Measurements from ENCODE around the gene MARF1.
"Not testable (repeated sequence)": the region's sequence is repeated elsewhere in the genome, so short reads cannot be mapped to it uniquely, and the experiment has no call there.

MARF1 gene

GRCh38 chr16:15672127-15672513, 29.2 kb upstream of the MARF1 start:
- WGBS = 94% methylated on average over 10 of the region's 10 CpGs
- H3K36me3 ChIP-seq (ENCODE audit: insufficient read depth, low read length) = peaks cover 26% of the 10 kb centered on the region
- H3K9me3 ChIP-seq (ENCODE audit: insufficient read depth, low read depth, low read length); H3K27ac ChIP-seq (ENCODE audit: low read depth, low read length); H3K9ac ChIP-seq (ENCODE audit: low read depth, low read length); H3K4me3 ChIP-seq (ENCODE audit: low read length); H3K4me1 ChIP-seq (ENCODE audit: insufficient read depth, low read length); H3K27me3 ChIP-seq (ENCODE audit: insufficient read depth, low read length): not testable (repeated sequence)

GRCh38 chr16:15671530-15672117, 28.7 kb upstream of the MARF1 start:
- no peak overlapping the region for H3K27ac ChIP-seq (ENCODE audit: low read depth, low read length)
- no peaks in the 10 kb centered on the region for H3K9me3 ChIP-seq (ENCODE audit: insufficient read depth, low read depth, low read length)
- H3K9ac ChIP-seq (ENCODE audit: low read depth, low read length) = no peak overlapping the region
- WGBS = 96% methylated on average over 8 of the region's 8 CpGs
- H3K4me1 ChIP-seq (ENCODE audit: insufficient read depth, low read length) = no peaks in the 10 kb centered on the region
- H3K4me3 ChIP-seq (ENCODE audit: low read length) = no peak overlapping the region
- H3K36me3 ChIP-seq (ENCODE audit: insufficient read depth, low read length) = peaks cover 31% of the 10 kb centered on the region
- H3K27me3 ChIP-seq (ENCODE audit: insufficient read depth, low read length) = no peaks in the 10 kb centered on the region

GRCh38 chr16:15667091-15667742, 24.3 kb upstream of the MARF1 start:
- Histone ChIP-seq H3K4me1 (ENCODE audit: insufficient read depth, low read length) (no peaks in the 10 kb centered on the region), H3K36me3 (ENCODE audit: insufficient read depth, low read length) (peaks cover 48% of the 10 kb centered on the region), H3K27ac (ENCODE audit: low read depth, low read length) (no peak overlapping the region), H3K9me3 (ENCODE audit: insufficient read depth, low read depth, low read length) (no peaks in the 10 kb centered on the region), H3K4me3 (ENCODE audit: low read length) (no peak overlapping the region), H3K27me3 (ENCODE audit: insufficient read depth, low read length) (no peaks in the 10 kb centered on the region), H3K9ac (ENCODE audit: low read depth, low read length) (no peak overlapping the region)
- WGBS = 96% methylated on average over 15 of the region's 18 CpGs

- peaks cover 46% of the 10 kb centered on the region for H3K36me3 ChIP-seq (ENCODE audit: insufficient read depth, low read length)
- H3K9me3 ChIP-seq (ENCODE audit: insufficient read depth, low read depth, low read length) = no peaks in the 10 kb centered on the region
- H3K27me3 ChIP-seq (ENCODE audit: insufficient read depth, low read length) = no peaks in the 10 kb centered on the region
- H3K27ac ChIP-seq (ENCODE audit: low read depth, low read length) = no peak overlapping the region
- no peak overlapping the region for H3K4me3 ChIP-seq (ENCODE audit: low read length)
- H3K4me1 ChIP-seq (ENCODE audit: insufficient read depth, low read length) = no peaks in the 10 kb centered on the region
- H3K9ac ChIP-seq (ENCODE audit: low read depth, low read length) = no peak overlapping the region
Measured at GRCh38 chr16:15665107-15665506, 22.2 kb upstream of the MARF1 start.

GRCh38 chr16:15660203-15660601, 17.2 kb upstream of the MARF1 start:
- H3K4me1 ChIP-seq (ENCODE audit: insufficient read depth, low read length) = no peaks in the 10 kb centered on the region
- no peak overlapping the region for H3K9ac ChIP-seq (ENCODE audit: low read depth, low read length)
- no peaks in the 10 kb centered on the region for H3K27me3 ChIP-seq (ENCODE audit: insufficient read depth, low read length)
- H3K36me3 ChIP-seq (ENCODE audit: insufficient read depth, low read length) = peaks cover 7% of the 10 kb centered on the region
- no peak overlapping the region for H3K27ac ChIP-seq (ENCODE audit: low read depth, low read length)
- H3K4me3 ChIP-seq (ENCODE audit: low read length) = no peak overlapping the region
- 93% methylated on average over 5 of the region's 5 CpGs for WGBS
- no peaks in the 10 kb centered on the region for H3K9me3 ChIP-seq (ENCODE audit: insufficient read depth, low read depth, low read length)

GRCh38 chr16:15658556-15658955, 15.6 kb upstream of the MARF1 start:
- Histone ChIP-seq H3K4me1 (ENCODE audit: insufficient read depth, low read length) (no peaks in the 10 kb centered on the region), H3K9me3 (ENCODE audit: insufficient read depth, low read depth, low read length) (no peaks in the 10 kb centered on the region), H3K27ac (ENCODE audit: low read depth, low read length) (no peak overlapping the region), H3K27me3 (ENCODE audit: insufficient read depth, low read length) (no peaks in the 10 kb centered on the region), H3K36me3 (ENCODE audit: insufficient read depth, low read length) (no peaks in the 10 kb centered on the region), H3K4me3 (ENCODE audit: low read length) (no peak overlapping the region), H3K9ac (ENCODE audit: low read depth, low read length) (no peak overlapping the region)
- WGBS = 96% methylated on average over 5 of the region's 5 CpGs

- no peak overlapping the region for H3K27ac ChIP-seq (ENCODE audit: low read depth, low read length)
- H3K4me3 ChIP-seq (ENCODE audit: low read length) = no peak overlapping the region
- H3K4me1 ChIP-seq (ENCODE audit: insufficient read depth, low read length) = no peaks in the 10 kb centered on the region
- WGBS = 89% methylated on average over 6 of the region's 6 CpGs
- no peak overlapping the region for H3K9ac ChIP-seq (ENCODE audit: low read depth, low read length)
- no peaks in the 10 kb centered on the region for H3K36me3 ChIP-seq (ENCODE audit: insufficient read depth, low read length)
- H3K9me3 ChIP-seq (ENCODE audit: insufficient read depth, low read depth, low read length) = no peaks in the 10 kb centered on the region
- H3K27me3 ChIP-seq (ENCODE audit: insufficient read depth, low read length) = no peaks in the 10 kb centered on the region
Measured at GRCh38 chr16:15658149-15658548, 15.2 kb upstream of the MARF1 start.

- not testable (repeated sequence) for H3K36me3 ChIP-seq (ENCODE audit: insufficient read depth, low read length); H3K27ac ChIP-seq (ENCODE audit: low read depth, low read length); H3K27me3 ChIP-seq (ENCODE audit: insufficient read depth, low read length); H3K4me3 ChIP-seq (ENCODE audit: low read length); H3K4me1 ChIP-seq (ENCODE audit: insufficient read depth, low read length); H3K9me3 ChIP-seq (ENCODE audit: insufficient read depth, low read depth, low read length); H3K9ac ChIP-seq (ENCODE audit: low read depth, low read length)
- 100% methylated on average over 1 of the region's 6 CpGs for WGBS
Measured at GRCh38 chr16:15655561-15655960, 12.6 kb upstream of the MARF1 start.

- 95% methylated on average over 2 of the region's 2 CpGs for WGBS
- Histone ChIP-seq H3K4me1 (ENCODE audit: insufficient read depth, low read length) (no peaks in the 10 kb centered on the region), H3K9ac (ENCODE audit: low read depth, low read length) (no peak overlapping the region), H3K9me3 (ENCODE audit: insufficient read depth, low read depth, low read length) (no peaks in the 10 kb centered on the region), H3K27me3 (ENCODE audit: insufficient read depth, low read length) (no peaks in the 10 kb centered on the region), H3K4me3 (ENCODE audit: low read length) (no peak overlapping the region), H3K27ac (ENCODE audit: low read depth, low read length) (no peak overlapping the region), H3K36me3 (ENCODE audit: insufficient read depth, low read length) (no peaks in the 10 kb centered on the region)
Measured at GRCh38 chr16:15654591-15654990, 11.6 kb upstream of the MARF1 start.

- no peak overlapping the region for H3K9ac ChIP-seq (ENCODE audit: low read depth, low read length)
- 82% methylated on average over 3 of the region's 4 CpGs for WGBS
- H3K4me3 ChIP-seq (ENCODE audit: low read length) = no peak overlapping the region
- H3K4me1 ChIP-seq (ENCODE audit: insufficient read depth, low read length) = no peaks in the 10 kb centered on the region
- H3K9me3 ChIP-seq (ENCODE audit: insufficient read depth, low read depth, low read length) = no peaks in the 10 kb centered on the region
- no peak overlapping the region for H3K27ac ChIP-seq (ENCODE audit: low read depth, low read length)
- no peaks in the 10 kb centered on the region for H3K36me3 ChIP-seq (ENCODE audit: insufficient read depth, low read length)
- no peaks in the 10 kb centered on the region for H3K27me3 ChIP-seq (ENCODE audit: insufficient read depth, low read length)
Measured at GRCh38 chr16:15653227-15653626, 10.3 kb upstream of the MARF1 start.

- 96% methylated on average over 14 of the region's 14 CpGs for WGBS
Measured at GRCh38 chr16:15652293-15653001, 9.5 kb upstream of the MARF1 start.

More at GRCh38 chr16:15652293-15653001, 9.5 kb upstream of the MARF1 start:
- Histone ChIP-seq H3K27me3 (ENCODE audit: insufficient read depth, low read length) (no peaks in the 10 kb centered on the region), H3K9ac (ENCODE audit: low read depth, low read length) (no peak overlapping the region), H3K4me3 (ENCODE audit: low read length) (no peak overlapping the region), H3K36me3 (ENCODE audit: insufficient read depth, low read length) (no peaks in the 10 kb centered on the region), H3K9me3 (ENCODE audit: insufficient read depth, low read depth, low read length) (no peaks in the 10 kb centered on the region), H3K27ac (ENCODE audit: low read depth, low read length) (no peak overlapping the region), H3K4me1 (ENCODE audit: insufficient read depth, low read length) (no peaks in the 10 kb centered on the region)
